ENCODE data around the gene MRTFA. TPM values are rescaled to one million over a fixed set of nuclear protein-coding genes. Genes with fewer than 3 reads are reported as not detected.

Gene MRTFA
- total RNA-seq, 2 donors from 2014 or later: 71.8 to 129 TPM

- Histone ChIP-seq H3K36me3 (peaks cover 6% of the 10 kb centered on the region), H3K9me3 (no peaks in the 10 kb centered on the region), H3K27ac (no peak overlapping the region), H3K4me3 (no peak overlapping the region), H3K4me1 (ENCODE audit: control insufficient read depth in 1 of 2, low read depth in 2 of 2) (peaks cover 0 to under 1% of the 10 kb centered on the region in 2 donors), H3K27me3 (replicated peaks; ENCODE audit: insufficient read depth) (no peaks in the 10 kb centered on the region)
- no peak for TF ChIP-seq CTCF (IDR thresholded peaks at IDR 0.05)
- no peak for DNase-seq (ENCODE audit: low spot score)
- no peak for ATAC-seq (ENCODE audit: insufficient number of reproducible peaks, low FRiP score, low read depth)
These were observed 241.9 kb downstream of the MRTFA start for GRCh38 chr22:40394607-40395006.

- Histone ChIP-seq H3K4me3 (no peak overlapping the region), H3K4me1 (ENCODE audit: control insufficient read depth in 1 of 2, low read depth in 2 of 2) (no peaks in the 10 kb centered on the region), H3K36me3 (peaks cover 3% of the 10 kb centered on the region), H3K9me3 (no peaks in the 10 kb centered on the region), H3K27me3 (replicated peaks; ENCODE audit: insufficient read depth) (no peaks in the 10 kb centered on the region), H3K27ac (no peak overlapping the region)
- TF ChIP-seq CTCF (IDR thresholded peaks at IDR 0.05): no peak
- no peak for DNase-seq (ENCODE audit: low spot score)
- ATAC-seq (ENCODE audit: insufficient number of reproducible peaks, low FRiP score, low read depth): no peak
These were observed 243.9 kb downstream of the MRTFA start for GRCh38 chr22:40392618-40393017.

- peaks cover 3% of the 10 kb centered on the region for H3K36me3 ChIP-seq
- no peak overlapping the region for H3K27ac ChIP-seq
- H3K9me3 ChIP-seq: no peaks in the 10 kb centered on the region
- H3K27me3 ChIP-seq (replicated peaks; ENCODE audit: insufficient read depth): no peaks in the 10 kb centered on the region
- ATAC-seq (ENCODE audit: insufficient number of reproducible peaks, low FRiP score, low read depth) (no peak), DNase-seq (ENCODE audit: low spot score) (no peak)
- H3K4me1 ChIP-seq (ENCODE audit: control insufficient read depth in 1 of 2, low read depth in 2 of 2): no peaks in the 10 kb centered on the region
- TF ChIP-seq CTCF (IDR thresholded peaks at IDR 0.05): no peak
- H3K4me3 ChIP-seq: no peak overlapping the region
These were observed 245.1 kb downstream of the MRTFA start for GRCh38 chr22:40391417-40391816.

GRCh38 chr22:40388231-40388630 is 248.3 kb downstream of the MRTFA start:
- no peak for ATAC-seq (ENCODE audit: insufficient number of reproducible peaks, low FRiP score, low read depth)
- H3K9me3 ChIP-seq: no peaks in the 10 kb centered on the region
- no peak overlapping the region for H3K27ac ChIP-seq
- H3K4me1 ChIP-seq (ENCODE audit: control insufficient read depth in 1 of 2, low read depth in 2 of 2): peaks cover 3 to 6% of the 10 kb centered on the region in 2 donors
- DNase-seq (ENCODE audit: low spot score): no peak
- H3K4me3 ChIP-seq: no peak overlapping the region
- no peaks in the 10 kb centered on the region for H3K27me3 ChIP-seq (replicated peaks; ENCODE audit: insufficient read depth)
- TF ChIP-seq CTCF (IDR thresholded peaks at IDR 0.05): no peak
- H3K36me3 ChIP-seq: no peaks in the 10 kb centered on the region

GRCh38 chr22:40387746-40388145 is 248.8 kb downstream of the MRTFA start:
- H3K4me1 ChIP-seq (ENCODE audit: control insufficient read depth in 1 of 2, low read depth in 2 of 2): peaks cover 3 to 6% of the 10 kb centered on the region in 2 donors
- H3K36me3 ChIP-seq: no peaks in the 10 kb centered on the region
- no peak overlapping the region for H3K27ac ChIP-seq
- H3K27me3 ChIP-seq (replicated peaks; ENCODE audit: insufficient read depth): no peaks in the 10 kb centered on the region
- no peaks in the 10 kb centered on the region for H3K9me3 ChIP-seq
- no peak for DNase-seq (ENCODE audit: low spot score)
- ATAC-seq (ENCODE audit: insufficient number of reproducible peaks, low FRiP score, low read depth): no peak
- H3K4me3 ChIP-seq: no peak overlapping the region
- TF ChIP-seq CTCF (IDR thresholded peaks at IDR 0.05): no peak

Measured in thoracic aorta (tissue), 2 donors.